Measurements from ENCODE around the gene SPRYD3.

Gene SPRYD3

DNA sequence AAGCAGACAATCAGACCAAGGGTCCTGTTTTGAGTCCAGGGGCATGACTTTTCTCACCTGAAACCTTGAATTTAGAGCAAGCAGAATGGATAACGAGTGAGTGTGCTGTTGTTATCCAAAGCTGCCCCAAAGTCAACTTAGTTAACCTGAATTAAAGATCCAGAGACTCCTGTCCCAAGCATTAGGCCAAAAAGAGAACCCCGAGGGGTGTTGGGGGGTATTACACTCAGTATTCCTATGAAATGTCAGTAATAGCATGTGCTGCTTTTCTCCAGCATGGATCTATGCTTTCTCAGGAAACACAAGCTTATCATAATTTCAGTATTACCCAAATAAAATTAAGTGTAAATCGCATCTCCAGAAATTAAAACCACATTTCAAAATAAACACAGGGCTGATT is 53.9 kb downstream of the SPRYD3 start:
- no peak for DNase-seq

- DNase-seq, result no peak
Observed at GRCh38 chr12:53014709-53015108, 64.5 kb downstream of the SPRYD3 start.
